Esophagus (tissue), 2 donors: ENCODE measurements around the gene DYNC1I1. TPM values are rescaled to one million over a fixed set of nuclear protein-coding genes. Genes with fewer than 3 reads are reported as not detected.

Experiments
- H3K27ac ChIP-seq, 2 donors: one replicate each; pipeline ENCODE4 v1.5.1; 2013; ENCODE audit warnings: low read depth in 2 of 2, mild to moderate bottlenecking in 2 of 2, inconsistent platforms in 1 of 2, low read length in 1 of 2, moderate library complexity in 1 of 2
- H3K27me3 ChIP-seq, 2 donors: one replicate each; pipeline ENCODE4 v1.6.1; 2013; ENCODE audit warnings: low read length in 2 of 2, control low read depth in 1 of 2, mild to moderate bottlenecking in 1 of 2; ENCODE audit not compliant: insufficient read depth in 2 of 2, control insufficient read depth in 1 of 2
- H3K36me3 ChIP-seq, 2 donors: one replicate each; pipeline ENCODE4 v1.6.1; 2013; ENCODE audit warnings: low read length in 1 of 2; ENCODE audit not compliant: control insufficient read depth in 2 of 2, insufficient read depth in 2 of 2
- H3K4me1 ChIP-seq, 2 donors: one replicate each; pipeline ENCODE4 v1.6.1; 2013; ENCODE audit warnings: low read length in 1 of 2; ENCODE audit not compliant: control insufficient read depth in 2 of 2, insufficient read depth in 2 of 2
- H3K4me3 ChIP-seq, 2 donors: one replicate each; pipeline ENCODE4 v1.5.1; 2013; ENCODE audit warnings: low read length in 2 of 2, mild to moderate bottlenecking in 2 of 2, low read depth in 1 of 2, moderate library complexity in 1 of 2
- H3K9me3 ChIP-seq, 2 donors: one replicate each; pipeline ENCODE4 v1.6.1; 2013; ENCODE audit warnings: mild to moderate bottlenecking in 2 of 2, low read depth in 1 of 2, low read length in 1 of 2, moderate library complexity in 1 of 2; ENCODE audit not compliant: control insufficient read depth in 2 of 2, insufficient read depth in 1 of 2
- WGBS, 2 donors: extraction: QIAGEN DNeasy Blood & Tissue Kit; methylation state at CpG; one replicate each; pipeline ENCODE4 v1.1.7; 2013; 5-methylcytosine and 5-hydroxymethylcytosine counted together
- polyA plus RNA-seq, 2 donors: library from polyadenylated mRNA; stranded (reverse); fragments of 200-250 nt; gene quantifications; one replicate each; pipeline ENCODE4 v1.2.3, GENCODE V29; 2013
- donor health status: healthy with polysubstance abuse.
- donor health status: Bipolar disorder and iron deficiency.

Gene DYNC1I1
- polyA plus RNA-seq, 2 donors: 0.20 to 0.69 TPM

DNA sequence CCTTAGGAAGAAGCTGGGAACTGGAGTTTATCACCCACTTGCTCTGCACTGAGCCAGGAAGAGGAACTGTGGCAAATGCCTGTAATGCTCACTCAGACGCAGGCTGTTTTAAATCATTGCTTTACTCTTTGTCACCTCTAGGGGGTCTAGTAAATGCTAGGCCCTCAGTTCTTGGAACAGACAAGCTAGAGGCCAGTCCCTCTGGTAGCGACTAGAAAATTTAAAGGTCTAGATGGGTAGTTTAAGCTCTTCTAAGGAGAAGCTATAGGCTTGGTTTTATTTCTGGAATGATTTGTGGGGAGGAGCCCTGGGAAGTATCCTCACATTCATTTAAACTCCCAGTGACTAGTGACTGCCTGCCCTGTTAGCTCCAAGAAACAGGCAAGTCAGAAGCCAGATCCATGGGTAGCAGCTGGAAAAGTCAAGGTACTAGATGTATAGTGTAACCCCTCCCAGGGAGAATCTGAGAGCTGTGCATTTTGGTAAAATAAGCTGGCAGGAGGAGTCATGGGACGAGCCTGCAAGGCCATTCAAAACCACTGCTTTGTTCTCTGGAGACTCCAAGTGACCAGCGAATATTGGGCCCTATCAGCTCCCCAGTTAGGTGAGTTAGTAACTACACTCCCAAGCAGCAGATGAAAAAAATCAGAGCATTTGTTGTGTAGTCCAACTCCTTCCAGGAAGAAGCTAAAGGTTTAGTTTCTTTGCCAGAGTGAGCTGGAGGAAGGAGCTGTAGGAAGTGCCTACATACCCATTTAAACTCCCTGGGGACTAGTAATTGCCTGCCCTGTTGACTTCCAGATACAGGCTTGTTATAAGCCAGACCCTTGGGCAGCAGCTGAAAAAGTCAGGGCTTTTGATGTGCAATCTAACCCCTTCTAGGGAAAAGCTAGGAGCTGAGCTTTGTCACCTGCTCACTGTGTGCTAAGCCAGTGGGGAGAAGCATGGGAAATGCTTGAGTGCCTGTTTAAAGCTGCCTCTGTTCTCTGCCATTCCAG lies 68.9 kb downstream of the DYNC1I1 start:
- WGBS, 2 donors: 72 to 77% methylated on average over 4 of the region's 4 CpGs

DNA sequence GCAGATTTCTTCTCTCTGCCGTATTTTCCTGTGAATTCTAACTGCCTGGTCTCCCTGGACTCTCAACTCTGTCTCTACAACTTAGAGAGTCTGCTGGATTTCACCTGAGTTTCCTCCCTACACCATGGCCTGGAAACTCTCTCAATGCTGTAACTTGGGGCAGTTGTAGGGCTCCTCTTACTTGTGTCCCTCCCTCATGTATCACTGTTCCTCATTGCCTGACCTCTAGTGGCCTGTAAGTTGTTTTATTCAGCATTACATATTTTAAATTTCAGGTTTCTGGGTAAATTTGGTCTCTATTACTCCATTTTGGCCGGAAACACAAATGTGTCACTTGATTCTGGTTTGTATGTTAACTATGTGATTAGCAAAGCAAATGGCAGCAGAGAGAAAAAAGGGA lies 70.9 kb downstream of the DYNC1I1 start:
- no peak overlapping the region for H3K4me3 ChIP-seq
- H3K27ac ChIP-seq: no peak overlapping the region
- H3K9me3 ChIP-seq: no peaks in the 10 kb centered on the region
- no peaks in the 10 kb centered on the region for H3K27me3 ChIP-seq
- no peaks in the 10 kb centered on the region for H3K4me1 ChIP-seq
- WGBS, 2 donors: 78 to 79% methylated on average over 2 of the region's 2 CpGs
- H3K36me3 ChIP-seq: no peaks in the 10 kb centered on the region

More for the DNA sequence above, 68.9 kb downstream of the DYNC1I1 start:
- H3K27ac ChIP-seq: no peak overlapping the region
- H3K4me1 ChIP-seq: no peaks in the 10 kb centered on the region
- no peak overlapping the region for H3K4me3 ChIP-seq
- H3K27me3 ChIP-seq: no peaks in the 10 kb centered on the region
- no peaks in the 10 kb centered on the region for H3K9me3 ChIP-seq
- no peaks in the 10 kb centered on the region for H3K36me3 ChIP-seq

DNA sequence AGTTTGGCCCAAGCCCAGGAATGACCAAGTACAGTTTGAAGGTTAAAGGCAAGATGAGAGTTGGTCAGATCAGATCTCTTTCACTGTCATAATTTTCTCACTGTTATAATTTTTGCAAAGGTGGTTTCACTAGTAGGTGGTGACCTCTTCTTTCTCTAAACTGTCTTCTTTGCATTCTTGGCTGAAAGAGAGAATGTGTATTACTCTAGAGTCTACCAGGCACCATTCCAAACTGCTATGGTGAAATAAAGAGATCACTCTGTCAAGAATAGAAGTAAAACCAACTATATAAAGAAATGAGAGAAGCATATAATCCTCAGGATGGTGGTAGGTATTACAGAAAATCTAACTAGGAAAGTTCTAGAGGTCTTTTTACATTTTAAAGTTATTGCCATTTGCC lies 72.7 kb downstream of the DYNC1I1 start:
- H3K27me3 ChIP-seq: no peaks in the 10 kb centered on the region
- H3K4me1 ChIP-seq: no peaks in the 10 kb centered on the region
- H3K27ac ChIP-seq: no peak overlapping the region
- no peak overlapping the region for H3K4me3 ChIP-seq
- no peaks in the 10 kb centered on the region for H3K36me3 ChIP-seq
- no peaks in the 10 kb centered on the region for H3K9me3 ChIP-seq

DNA sequence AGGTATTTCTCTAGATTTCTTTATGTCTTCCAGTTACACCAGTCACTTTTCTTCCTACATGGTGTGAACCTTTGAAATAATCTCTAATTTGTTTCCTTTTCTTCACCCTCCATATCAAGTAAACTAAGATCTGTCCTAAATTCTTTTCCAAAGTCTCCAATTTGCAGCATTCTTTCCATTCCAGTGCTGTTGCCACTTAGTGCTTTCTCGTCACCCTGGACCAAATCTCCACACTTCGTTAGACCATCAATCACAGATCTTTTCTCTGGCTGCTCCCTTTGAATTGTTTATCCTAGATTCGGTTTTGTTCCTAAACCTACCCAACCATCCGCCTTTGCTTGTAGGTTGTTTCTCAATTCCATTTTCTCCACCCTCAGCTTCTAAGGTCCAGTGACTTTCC lies 74.7 kb downstream of the DYNC1I1 start:
- 46 to 58% methylated on average over 4 of the region's 4 CpGs for WGBS, 2 donors
- Histone ChIP-seq H3K27ac (no peak overlapping the region), H3K9me3 (no peaks in the 10 kb centered on the region), H3K36me3 (no peaks in the 10 kb centered on the region), H3K27me3 (no peaks in the 10 kb centered on the region), H3K4me1 (no peaks in the 10 kb centered on the region), H3K4me3 (no peak overlapping the region)

DNA sequence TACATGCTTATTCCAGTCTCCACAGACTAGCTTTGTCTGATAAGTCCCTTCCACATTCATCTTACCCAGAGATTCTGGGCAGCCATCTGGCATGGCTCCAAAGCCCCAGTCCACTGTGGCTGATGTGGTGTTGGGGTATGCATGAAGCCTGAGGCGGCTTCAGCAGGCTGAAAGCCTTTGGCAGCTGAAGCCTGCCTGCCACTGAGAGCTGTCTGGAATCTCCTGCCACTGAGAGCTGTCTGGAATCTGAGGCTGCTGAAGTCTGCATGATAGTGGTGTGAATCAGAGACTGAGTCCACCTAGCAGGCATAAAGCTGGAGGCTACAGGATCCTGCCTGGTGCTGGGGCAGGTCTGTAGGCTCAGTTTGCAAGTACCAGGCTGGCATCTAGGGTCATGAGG lies 87.1 kb downstream of the DYNC1I1 start:
- Histone ChIP-seq H3K4me3 (no peak overlapping the region), H3K4me1 (no peaks in the 10 kb centered on the region), H3K27ac (no peak overlapping the region), H3K27me3 (no peaks in the 10 kb centered on the region), H3K36me3 (no peaks in the 10 kb centered on the region), H3K9me3 (peaks cover 2 to 3% of the 10 kb centered on the region in 2 donors)
- WGBS, 2 donors: 75 to 76% methylated on average over 1 of the region's 1 CpG

DNA sequence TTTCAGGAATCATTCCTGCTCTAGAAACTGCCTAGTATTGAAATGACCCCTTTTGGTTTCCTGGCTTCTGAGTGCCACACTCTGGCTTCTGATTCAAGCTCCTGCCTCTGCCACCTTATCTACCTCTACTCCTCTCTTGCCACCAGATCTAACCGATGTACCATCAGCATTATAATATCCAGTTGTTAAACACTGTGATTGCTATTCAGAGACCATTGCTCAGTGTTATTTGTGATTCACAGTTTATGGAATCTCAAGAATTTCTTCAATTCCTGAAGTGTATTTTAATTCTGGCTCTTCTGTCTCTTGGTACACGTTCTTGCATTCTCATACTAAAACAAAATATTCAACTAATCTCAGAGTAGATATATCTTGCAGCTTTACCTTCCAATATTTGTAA lies 88.7 kb downstream of the DYNC1I1 start:
- Histone ChIP-seq H3K36me3 (no peaks in the 10 kb centered on the region), H3K4me3 (no peak overlapping the region), H3K9me3 (peaks cover 2 to 3% of the 10 kb centered on the region in 2 donors), H3K27ac (no peak overlapping the region), H3K27me3 (no peaks in the 10 kb centered on the region), H3K4me1 (no peaks in the 10 kb centered on the region)
- 67 to 76% methylated on average over 2 of the region's 2 CpGs for WGBS, 2 donors

DNA sequence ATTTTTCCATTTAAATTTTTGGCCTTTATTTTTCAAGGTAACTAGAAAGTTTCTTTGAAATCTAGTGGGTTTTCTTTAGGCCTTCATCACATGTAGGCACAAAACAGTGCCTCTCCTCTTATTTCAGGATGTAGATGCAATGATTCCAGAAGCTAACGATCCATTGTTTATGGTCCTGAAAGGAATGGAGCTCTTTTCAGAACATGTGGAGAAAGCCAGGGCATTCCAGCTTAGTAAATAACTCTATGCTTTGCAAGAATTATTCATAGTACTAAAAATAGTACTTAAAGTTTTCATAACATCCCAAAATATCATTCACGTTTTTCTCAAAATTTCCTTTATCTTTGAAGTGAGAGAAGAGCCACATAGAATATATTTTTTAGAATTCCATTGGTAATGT lies 91.3 kb downstream of the DYNC1I1 start:
- Histone ChIP-seq H3K36me3 (no peaks in the 10 kb centered on the region), H3K4me3 (no peak overlapping the region), H3K9me3 (peaks cover 2 to 3% of the 10 kb centered on the region in 2 donors), H3K27me3 (no peaks in the 10 kb centered on the region), H3K27ac (no peak overlapping the region), H3K4me1 (no peaks in the 10 kb centered on the region)
- 56 to 69% methylated on average over 2 of the region's 2 CpGs for WGBS, 2 donors

DNA sequence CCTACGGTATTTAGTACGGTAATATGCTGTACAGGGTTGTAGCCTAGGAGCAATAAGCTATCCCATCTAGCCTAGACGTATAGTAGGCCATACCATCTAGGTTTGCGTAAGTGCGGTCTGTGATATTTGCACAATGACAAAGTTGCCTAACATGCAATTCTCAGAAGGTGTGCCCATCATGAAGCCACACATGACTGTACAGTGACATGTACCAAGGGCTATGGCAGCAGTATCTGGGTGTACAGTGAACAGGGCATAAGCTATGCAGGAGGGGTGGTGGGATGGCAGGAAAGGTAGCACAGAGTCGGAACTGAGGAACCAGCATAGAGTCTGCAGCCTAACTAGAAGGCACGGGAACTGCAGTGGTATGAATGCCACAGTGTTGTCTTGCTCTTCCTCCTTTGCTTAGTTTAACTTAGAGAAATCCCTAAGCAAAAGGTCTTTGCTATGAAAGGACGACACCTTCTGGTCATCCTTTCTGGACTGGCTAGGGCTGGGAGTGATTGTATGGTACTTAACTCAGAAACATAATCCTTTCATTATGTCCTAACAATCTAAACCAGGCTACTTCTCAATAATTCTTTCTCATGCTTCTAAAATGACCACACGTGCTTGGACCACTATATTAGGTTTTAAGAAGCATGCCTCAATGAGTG lies 93.5 kb downstream of the DYNC1I1 start:
- no peak overlapping the region for H3K27ac ChIP-seq

DNA sequence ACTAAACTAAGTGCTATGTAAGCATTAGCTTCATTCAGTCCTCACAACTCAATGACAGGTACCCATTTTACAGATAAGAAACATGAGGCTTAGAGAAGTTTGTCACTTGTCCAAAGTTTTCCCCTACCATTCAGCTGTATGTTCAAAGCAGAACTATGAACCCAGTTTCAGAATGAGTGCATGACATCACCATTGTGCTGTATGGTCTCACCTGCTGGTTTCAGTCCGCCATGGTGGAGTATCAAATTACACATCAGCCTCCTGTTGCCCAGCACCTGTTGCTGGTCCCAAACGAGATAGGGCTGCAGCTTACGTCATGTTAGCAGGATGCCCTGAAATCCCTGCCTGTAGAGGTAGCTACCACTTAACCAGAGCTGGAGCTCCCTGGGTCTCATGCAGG lies 95.0 kb downstream of the DYNC1I1 start:
- H3K4me3 ChIP-seq: no peak overlapping the region
- H3K36me3 ChIP-seq: no peaks in the 10 kb centered on the region
- H3K4me1 ChIP-seq: no peaks in the 10 kb centered on the region
- H3K27ac ChIP-seq: no peak overlapping the region
- 53 to 65% methylated on average over 3 of the region's 3 CpGs for WGBS, 2 donors
- no peaks in the 10 kb centered on the region for H3K27me3 ChIP-seq
- no peaks in the 10 kb centered on the region for H3K9me3 ChIP-seq

More for the DNA sequence above, 93.5 kb downstream of the DYNC1I1 start:
- H3K36me3 ChIP-seq: no peaks in the 10 kb centered on the region
- WGBS, 2 donors: 78 to 79% methylated on average over 9 of the region's 9 CpGs
- no peaks in the 10 kb centered on the region for H3K4me1 ChIP-seq
- H3K9me3 ChIP-seq: no peaks in the 10 kb centered on the region
- H3K27me3 ChIP-seq: no peaks in the 10 kb centered on the region
- H3K4me3 ChIP-seq: no peak overlapping the region
